ENCODE measurements around the gene CHAMP1.

- TF ChIP-seq POLR2AphosphoS5 (IDR thresholded peaks at IDR 0.05; ENCODE audit: borderline replicate concordance, low read depth, low read length) (no peak), EZH2 (IDR thresholded peaks at IDR 0.05) (no peak), FOXP2 (optimal IDR thresholded peaks at IDR 0.05; ENCODE audit: control extremely low read depth, extremely low read length, insufficient read depth) (no peak)
Measured at GRCh38 chr13:114325729-114326128, 11.4 kb downstream of the CHAMP1 start.
